ENCODE data around the gene HIC1.

DNA sequence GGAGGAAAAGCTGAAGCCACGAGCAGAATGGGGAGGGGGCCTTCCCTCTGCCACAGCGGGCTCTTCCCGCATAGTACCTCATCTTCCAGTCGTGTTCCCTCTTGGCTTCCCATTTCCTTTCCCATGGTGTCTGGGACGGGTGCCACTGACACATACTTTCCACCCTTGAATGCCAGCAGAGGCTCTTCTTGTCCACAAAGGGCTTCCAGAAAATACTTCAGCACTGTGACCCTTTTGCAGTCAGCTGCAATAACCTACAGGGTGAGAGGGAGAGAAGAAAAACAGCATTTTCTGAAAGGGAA, 30.7 kb downstream of the HIC1 start:
- TF ChIP-seq, protein P1, sequence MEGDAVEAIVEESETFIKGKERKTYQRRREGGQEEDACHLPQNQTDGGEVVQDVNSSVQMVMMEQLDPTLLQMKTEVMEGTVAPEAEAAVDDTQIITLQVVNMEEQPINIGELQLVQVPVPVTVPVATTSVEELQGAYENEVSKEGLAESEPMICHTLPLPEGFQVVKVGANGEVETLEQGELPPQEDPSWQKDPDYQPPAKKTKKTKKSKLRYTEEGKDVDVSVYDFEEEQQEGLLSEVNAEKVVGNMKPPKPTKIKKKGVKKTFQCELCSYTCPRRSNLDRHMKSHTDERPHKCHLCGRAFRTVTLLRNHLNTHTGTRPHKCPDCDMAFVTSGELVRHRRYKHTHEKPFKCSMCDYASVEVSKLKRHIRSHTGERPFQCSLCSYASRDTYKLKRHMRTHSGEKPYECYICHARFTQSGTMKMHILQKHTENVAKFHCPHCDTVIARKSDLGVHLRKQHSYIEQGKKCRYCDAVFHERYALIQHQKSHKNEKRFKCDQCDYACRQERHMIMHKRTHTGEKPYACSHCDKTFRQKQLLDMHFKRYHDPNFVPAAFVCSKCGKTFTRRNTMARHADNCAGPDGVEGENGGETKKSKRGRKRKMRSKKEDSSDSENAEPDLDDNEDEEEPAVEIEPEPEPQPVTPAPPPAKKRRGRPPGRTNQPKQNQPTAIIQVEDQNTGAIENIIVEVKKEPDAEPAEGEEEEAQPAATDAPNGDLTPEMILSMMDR (IDR thresholded peaks at IDR 0.05) = no peak
- TF ChIP-seq POLR2A (IDR thresholded peaks at IDR 0.05) (no peak), POLR2AphosphoS5 (IDR thresholded peaks at IDR 0.05) (peak in 2 of 3 donors; percentile 10 to 32), EP300 (IDR thresholded peaks at IDR 0.05) (no peak)

Data from stomach (tissue), 4 donors.